Right renal pelvis (tissue), 4 donors: ENCODE data around the gene AGPAT3. TPM values are rescaled to one million over a fixed set of nuclear protein-coding genes. Genes with fewer than 3 reads are reported as not detected.

Source experiments
- DNase-seq, 4 donors: peaks; one replicate each; pipeline ENCODE4 v3.0.0-alpha.2; 2013; ENCODE audit warnings: low read depth in 4 of 4, low spot score in 3 of 4, missing footprints in 1 of 4
- polyA plus RNA-seq, 4 donors: library from polyadenylated mRNA; unstranded; fragments of 120-200 nt; gene quantifications; one replicate each; pipeline ENCODE4 v1.2.1, GENCODE V29; 2013; ENCODE audit not compliant: insufficient read length in 4 of 4

Gene AGPAT3
- polyA plus RNA-seq, 4 donors, result 55.2 to 63.3 (median 59.4) TPM

- DNase-seq, result no peak
Observed at GRCh38 chr21:43934116-43934515, 69.1 kb downstream of the AGPAT3 start.

GRCh38 chr21:43934716-43935705 lies 70.0 kb downstream of the AGPAT3 start:
- DNase-seq, result no peak

- no peak for DNase-seq
Observed at GRCh38 chr21:43935711-43936110, 70.7 kb downstream of the AGPAT3 start.

- no peak for DNase-seq
Observed at GRCh38 chr21:43936247-43936967, 71.4 kb downstream of the AGPAT3 start.

- no peak for DNase-seq
Observed at GRCh38 chr21:43937051-43937832, 72.2 kb downstream of the AGPAT3 start.

GRCh38 chr21:43937891-43938309 lies 72.9 kb downstream of the AGPAT3 start:
- no peak for DNase-seq

- DNase-seq, result no peak
Observed at GRCh38 chr21:43938751-43939442, 73.9 kb downstream of the AGPAT3 start.

- DNase-seq, result no peak
Observed at GRCh38 chr21:43939443-43940328, 74.7 kb downstream of the AGPAT3 start.

GRCh38 chr21:43940329-43941050 lies 75.5 kb downstream of the AGPAT3 start:
- DNase-seq, result no peak

- DNase-seq, result no peak
Observed at GRCh38 chr21:43942201-43942600, 77.2 kb downstream of the AGPAT3 start.

GRCh38 chr21:43942621-43943020 lies 77.6 kb downstream of the AGPAT3 start:
- DNase-seq, result no peak

GRCh38 chr21:43943512-43944077 lies 78.6 kb downstream of the AGPAT3 start:
- no peak for DNase-seq

GRCh38 chr21:43944078-43944633 lies 79.1 kb downstream of the AGPAT3 start:
- no peak for DNase-seq

GRCh38 chr21:43944757-43945156 lies 79.7 kb downstream of the AGPAT3 start:
- DNase-seq, result no peak

GRCh38 chr21:43948740-43949498 lies 83.9 kb downstream of the AGPAT3 start:
- no peak for DNase-seq

- DNase-seq, result no peak
Observed at GRCh38 chr21:43949499-43950208, 84.6 kb downstream of the AGPAT3 start.

GRCh38 chr21:43950481-43950880 lies 85.5 kb downstream of the AGPAT3 start:
- DNase-seq, result no peak
